Smooth muscle cell (in vitro differentiated cells): Measurements from ENCODE around the gene TRMU. TPM values are rescaled to one million over a fixed set of nuclear protein-coding genes. Genes with fewer than 3 reads are reported as not detected.

Experiments
- DNase-seq: peaks from one replicate; lab custom pipeline; 2025; ENCODE audit not compliant: unreplicated experiment; lab: John Stamatoyannopoulos, UW
- H2AFZ ChIP-seq: fragments of 200-600 bp; sonication (generic); 2 replicates; pipeline ENCODE4 v1.6.0; 2016; ENCODE audit warnings: antibody characterized with exemption, low read depth, mild to moderate bottlenecking
- H3F3A ChIP-seq: fragments of 200-600 bp; sonication (generic); 2 replicates; pipeline ENCODE4 v1.6.0; 2017; ENCODE audit warnings: antibody characterized with exemption, low read depth
- H3K27ac ChIP-seq: fragments of 200-600 bp; sonication (generic); 2 replicates; pipeline ENCODE4 v1.5.1; 2016; ENCODE audit warnings: low read depth, mild to moderate bottlenecking
- H3K27me3 ChIP-seq: fragments of 200-600 bp; sonication (generic); 2 replicates; pipeline ENCODE4 v1.6.1; 2016; ENCODE audit warnings: low read depth, mild to moderate bottlenecking
- H3K36me3 ChIP-seq: fragments of 200-600 bp; sonication (generic); 2 replicates; pipeline ENCODE4 v1.5.1; 2016; ENCODE audit warnings: low read depth
- H3K4me1 ChIP-seq: fragments of 200-600 bp; sonication (generic); 2 replicates; pipeline ENCODE4 v1.5.1; 2016; ENCODE audit warnings: low read depth
- H3K4me2 ChIP-seq: fragments of 200-600 bp; sonication (generic); 2 replicates; pipeline ENCODE4 v1.6.0; 2016; ENCODE audit warnings: mild to moderate bottlenecking
- H3K4me3 ChIP-seq: fragments of 200-600 bp; sonication (generic); 2 replicates; pipeline ENCODE4 v1.5.1; 2016; ENCODE audit warnings: mild to moderate bottlenecking
- H3K79me2 ChIP-seq: fragments of 200-600 bp; sonication (generic); 2 replicates; pipeline ENCODE4 v1.6.0; 2016; ENCODE audit warnings: low read depth, mild to moderate bottlenecking
- H3K9ac ChIP-seq: fragments of 200-600 bp; sonication (generic); 2 replicates; pipeline ENCODE4 v1.6.0; 2016; ENCODE audit warnings: low read depth
- H3K9me3 ChIP-seq: fragments of 200-600 bp; sonication (generic); replicated peaks from 2 replicates; pipeline ENCODE4 v1.5.1; 2016; ENCODE audit warnings: low read depth
- H4K20me1 ChIP-seq: fragments of 200-600 bp; sonication (generic); 2 replicates; pipeline ENCODE4 v1.6.0; 2016; ENCODE audit warnings: low read depth
- WGBS: methylation state at CpG from one replicate; pipeline ENCODE4 v1.1.7; 2016; ENCODE audit warnings: low lambda C conversion rate; 5-methylcytosine and 5-hydroxymethylcytosine counted together
- polyA plus RNA-seq: library from polyadenylated mRNA; unstranded; fragments of >200 nt; fragmentation: Nextera tagmentation; extraction: Ambion mirVana; gene quantifications from 2 replicates; pipeline ENCODE4 v1.2.1, GENCODE V29; 2016
- total RNA-seq: library from RNA; depleted of rRNA; stranded (reverse); fragments of >200 nt; gene quantifications from 2 replicates; pipeline ENCODE4 v1.2.3, GENCODE V29; 2014
- TF ChIP-seq, protein P1 (sequence below): fragments of 200-600 bp; sonication (generic); IDR thresholded peaks from 2 replicates; pipeline ENCODE4 v1.5.1; 2017; ENCODE audit warnings: borderline replicate concordance, mild to moderate bottlenecking, antibody characterized with exemption; ENCODE audit not compliant: insufficient read depth, poor library complexity, severe bottlenecking

Gene TRMU
- total and polyA plus RNA-seq, 2 experiments from 2014 or later: 15.8 to 20.5 TPM

DNA sequence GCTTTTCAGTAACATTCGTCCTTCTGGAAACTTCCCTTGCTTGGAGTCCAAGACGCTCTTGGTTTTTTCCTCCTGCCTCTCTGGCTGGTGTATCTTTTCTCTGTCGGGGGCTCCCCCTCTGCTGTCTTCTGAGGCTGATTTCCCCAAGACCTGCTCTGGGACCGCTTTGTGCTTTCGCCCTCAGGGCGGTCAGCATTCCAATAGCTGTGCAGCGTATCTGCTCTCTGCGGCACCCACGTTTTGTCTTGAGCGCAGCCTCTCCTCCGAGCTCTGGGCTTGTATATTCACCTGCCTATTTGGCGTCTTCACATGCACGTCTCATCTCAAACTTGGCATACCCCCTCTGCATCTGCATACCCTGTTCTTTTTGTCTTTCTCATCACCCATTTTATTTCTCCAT is 36.4 kb upstream of the TRMU start:
- TF ChIP-seq, protein P1, sequence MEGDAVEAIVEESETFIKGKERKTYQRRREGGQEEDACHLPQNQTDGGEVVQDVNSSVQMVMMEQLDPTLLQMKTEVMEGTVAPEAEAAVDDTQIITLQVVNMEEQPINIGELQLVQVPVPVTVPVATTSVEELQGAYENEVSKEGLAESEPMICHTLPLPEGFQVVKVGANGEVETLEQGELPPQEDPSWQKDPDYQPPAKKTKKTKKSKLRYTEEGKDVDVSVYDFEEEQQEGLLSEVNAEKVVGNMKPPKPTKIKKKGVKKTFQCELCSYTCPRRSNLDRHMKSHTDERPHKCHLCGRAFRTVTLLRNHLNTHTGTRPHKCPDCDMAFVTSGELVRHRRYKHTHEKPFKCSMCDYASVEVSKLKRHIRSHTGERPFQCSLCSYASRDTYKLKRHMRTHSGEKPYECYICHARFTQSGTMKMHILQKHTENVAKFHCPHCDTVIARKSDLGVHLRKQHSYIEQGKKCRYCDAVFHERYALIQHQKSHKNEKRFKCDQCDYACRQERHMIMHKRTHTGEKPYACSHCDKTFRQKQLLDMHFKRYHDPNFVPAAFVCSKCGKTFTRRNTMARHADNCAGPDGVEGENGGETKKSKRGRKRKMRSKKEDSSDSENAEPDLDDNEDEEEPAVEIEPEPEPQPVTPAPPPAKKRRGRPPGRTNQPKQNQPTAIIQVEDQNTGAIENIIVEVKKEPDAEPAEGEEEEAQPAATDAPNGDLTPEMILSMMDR: no peak
- 93% methylated on average over 13 of the region's 13 CpGs for WGBS
- H3K79me2 ChIP-seq: peaks cover 61% of the 10 kb centered on the region
- H3K4me3 ChIP-seq: no peak overlapping the region
- H2AFZ ChIP-seq: no peak overlapping the region
- H3F3A ChIP-seq: no peaks in the 10 kb centered on the region
- H4K20me1 ChIP-seq: no peaks in the 10 kb centered on the region
- H3K4me1 ChIP-seq: peaks cover 4% of the 10 kb centered on the region
- no peaks in the 10 kb centered on the region for H3K27me3 ChIP-seq
- H3K36me3 ChIP-seq: no peaks in the 10 kb centered on the region
- H3K4me2 ChIP-seq: no peak overlapping the region
- no peak for DNase-seq
- H3K9ac ChIP-seq: no peak overlapping the region
- no peaks in the 10 kb centered on the region for H3K9me3 ChIP-seq
- H3K27ac ChIP-seq: no peak overlapping the region

DNA sequence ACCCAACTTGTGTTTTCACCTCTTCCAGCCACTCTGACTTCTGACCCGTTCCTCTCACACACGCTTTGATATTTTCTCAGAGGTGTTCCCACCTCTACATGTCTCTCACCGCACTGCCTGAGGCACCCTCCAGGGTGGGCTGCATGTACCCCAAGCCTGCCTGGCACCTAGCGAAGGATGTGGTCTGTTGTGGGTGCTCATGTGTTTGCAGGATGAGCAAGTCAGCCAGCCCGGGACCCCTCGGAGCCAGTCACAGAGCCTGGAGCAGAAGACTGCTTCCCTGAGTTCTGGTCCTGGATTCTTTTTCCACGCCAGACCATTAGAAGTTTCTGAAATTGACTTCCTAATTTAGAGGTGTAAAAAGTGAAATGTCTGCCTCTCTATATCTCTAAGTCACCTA is 35.0 kb upstream of the TRMU start:
- H3K27ac ChIP-seq: no peak overlapping the region
- H3K4me2 ChIP-seq: no peak overlapping the region
- TF ChIP-seq, protein P1: no peak
- no peaks in the 10 kb centered on the region for H3K36me3 ChIP-seq
- H4K20me1 ChIP-seq: no peaks in the 10 kb centered on the region
- no peaks in the 10 kb centered on the region for H3K9me3 ChIP-seq
- no peak for DNase-seq
- H3K79me2 ChIP-seq: peaks cover 70% of the 10 kb centered on the region
- H3K4me1 ChIP-seq: peaks cover 4% of the 10 kb centered on the region
- H3K9ac ChIP-seq: no peak overlapping the region
- no peak overlapping the region for H3K4me3 ChIP-seq
- H3F3A ChIP-seq: no peaks in the 10 kb centered on the region
- WGBS: 98% methylated on average over 7 of the region's 7 CpGs
- no peaks in the 10 kb centered on the region for H3K27me3 ChIP-seq
- no peak overlapping the region for H2AFZ ChIP-seq

DNA sequence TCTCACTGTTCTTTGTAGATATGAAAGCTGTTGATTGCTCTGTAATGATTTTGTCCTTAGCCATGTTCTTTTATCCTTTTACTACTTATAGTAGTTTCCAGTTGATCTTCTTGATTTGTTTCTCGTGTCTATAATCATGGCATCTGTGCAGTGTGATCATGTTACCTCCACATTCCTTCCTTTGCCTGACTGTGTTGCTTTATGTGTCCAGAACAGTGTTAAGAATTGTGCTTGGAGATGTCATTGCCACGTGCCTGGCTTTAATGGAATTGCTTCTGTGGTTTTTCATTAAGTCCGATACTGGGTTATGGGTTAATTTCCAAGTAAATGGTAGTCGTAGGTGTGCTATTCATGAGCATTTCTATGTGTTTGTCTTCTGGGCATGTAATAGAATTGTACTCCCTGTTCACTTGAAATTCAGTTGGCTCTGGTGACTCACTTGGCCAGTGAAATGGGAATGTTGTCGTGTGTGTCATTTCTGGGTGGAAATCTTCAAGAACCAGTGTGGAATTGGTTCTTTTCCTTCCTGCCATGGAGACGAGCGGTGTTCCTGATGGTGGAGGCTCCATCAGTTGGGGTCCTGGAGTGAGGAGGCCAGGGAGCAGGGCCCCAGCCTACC is 32.1 kb upstream of the TRMU start:
- Histone ChIP-seq H3K9ac (no peak overlapping the region), H3K4me1 (no peaks in the 10 kb centered on the region), H3F3A (no peaks in the 10 kb centered on the region), H3K9me3 (no peaks in the 10 kb centered on the region), H4K20me1 (no peaks in the 10 kb centered on the region), H3K36me3 (no peaks in the 10 kb centered on the region), H3K4me3 (no peak overlapping the region), H3K79me2 (peaks cover 79% of the 10 kb centered on the region), H3K27ac (no peak overlapping the region), H2AFZ (no peak overlapping the region), H3K27me3 (no peaks in the 10 kb centered on the region), H3K4me2 (no peak overlapping the region)
- DNase-seq: no peak
- TF ChIP-seq, protein P1: no peak
- WGBS: 94% methylated on average over 7 of the region's 7 CpGs

DNA sequence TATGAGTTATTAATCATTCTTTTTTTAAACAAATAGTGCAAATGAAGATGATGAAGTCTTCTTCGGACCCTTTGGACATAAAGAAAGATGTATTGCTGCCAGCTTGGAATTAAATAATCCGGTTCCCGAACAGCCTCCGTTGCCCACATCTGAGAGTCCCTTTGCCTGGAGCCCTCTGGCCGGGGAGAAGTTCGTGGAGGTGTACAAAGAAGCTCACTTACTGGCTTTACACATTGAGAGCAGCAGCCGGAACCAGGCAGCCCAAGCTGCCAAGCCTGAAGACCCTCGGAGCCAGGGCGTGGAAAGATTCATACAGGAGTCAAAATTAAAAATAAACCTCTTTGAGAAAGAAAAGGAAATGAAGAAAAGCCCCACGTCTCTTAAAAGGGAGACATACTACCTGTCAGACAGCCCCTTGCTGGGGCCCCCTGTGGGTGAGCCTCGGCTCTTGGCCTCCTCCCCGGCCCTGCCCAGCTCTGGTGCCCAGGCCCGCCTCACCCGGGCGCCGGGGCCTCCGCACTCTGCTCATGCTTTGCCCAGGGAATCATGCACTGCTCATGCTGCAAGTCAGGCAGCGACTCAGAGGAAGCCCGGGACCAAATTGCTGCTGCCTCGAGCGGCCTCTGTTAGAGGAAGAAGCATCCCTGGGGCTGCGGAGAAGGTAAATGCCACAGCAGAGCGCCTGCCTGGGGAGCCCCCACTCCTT is 27.1 kb upstream of the TRMU start:
- no peak overlapping the region for H3K4me2 ChIP-seq
- H3K27ac ChIP-seq: no peak overlapping the region
- H3K4me3 ChIP-seq: no peak overlapping the region
- WGBS: 96% methylated on average over 23 of the region's 23 CpGs
- H3K4me1 ChIP-seq: no peaks in the 10 kb centered on the region
- H2AFZ ChIP-seq: no peak overlapping the region
- TF ChIP-seq, protein P1: no peak
- no peaks in the 10 kb centered on the region for H3K36me3 ChIP-seq
- no peaks in the 10 kb centered on the region for H3K9me3 ChIP-seq
- H4K20me1 ChIP-seq: no peaks in the 10 kb centered on the region
- peaks cover 38% of the 10 kb centered on the region for H3K79me2 ChIP-seq
- no peak for DNase-seq
- no peaks in the 10 kb centered on the region for H3K27me3 ChIP-seq
- H3F3A ChIP-seq: no peaks in the 10 kb centered on the region
- H3K9ac ChIP-seq: no peak overlapping the region
